ENCODE measurements around the gene KIAA1210. TPM values are rescaled to one million over a fixed set of nuclear protein-coding genes. Genes with fewer than 3 reads are reported as not detected.

KIAA1210 gene
- total and polyA plus RNA-seq, 2 of the 13 experiments (the other 11 are each of a cell fraction or from before 2014, with no cell fraction given): not detected

- ATAC-seq: no peak
- no peak overlapping the region for H3K9ac ChIP-seq (ENCODE audit: insufficient read depth, low read depth, low read length)
- no peak overlapping the region for H3K27ac ChIP-seq (ENCODE audit: extremely low read length, insufficient read depth, low read length)
- H3K4me2 ChIP-seq (ENCODE audit: low read depth, low read length): no peak overlapping the region
- TF ChIP-seq SOX13 (IDR thresholded peaks at IDR 0.05): no peak
- no peak for TF ChIP-seq SOX13 (CRISPR knock-in tag; conservative IDR thresholded peaks at IDR 0.05 in 1 of 2, IDR thresholded peaks at IDR 0.05 in 1 of 2)
- TF ChIP-seq CEBPG (CRISPR knock-in tag; IDR thresholded peaks at IDR 0.05): no peak
- TF ChIP-seq RELA (CRISPR knock-in tag; IDR thresholded peaks at IDR 0.05): no peak
- no peak for TF ChIP-seq KLF15 (CRISPR knock-in tag; IDR thresholded peaks at IDR 0.05; ENCODE audit: borderline replicate concordance)
- TF ChIP-seq HCFC1 (IDR thresholded peaks at IDR 0.05; ENCODE audit: low read depth, low read length): no peak
- no peak for TF ChIP-seq ZNF207 (IDR thresholded peaks at IDR 0.05; ENCODE audit: borderline replicate concordance)
- TF ChIP-seq ZNF761 (CRISPR knock-in tag; conservative IDR thresholded peaks at IDR 0.05): no peak
- no peak for TF ChIP-seq THAP7 (CRISPR knock-in tag; IDR thresholded peaks at IDR 0.05)
- TF ChIP-seq ZKSCAN1 (IDR thresholded peaks at IDR 0.05; ENCODE audit: low read length): no peak
- no peak for TF ChIP-seq ATF6 (CRISPR knock-in tag; conservative IDR thresholded peaks at IDR 0.05)
- no peak for TF ChIP-seq ZNF549 (CRISPR knock-in tag; IDR thresholded peaks at IDR 0.05)
- no peak for TF ChIP-seq POGK (CRISPR knock-in tag; conservative IDR thresholded peaks at IDR 0.05)
- TF ChIP-seq KDM3A (CRISPR knock-in tag; IDR thresholded peaks at IDR 0.05; ENCODE audit: low read depth): no peak
- no TSS peak for BruUV-seq (replicated peaks)
- no peak for FAIRE-seq
- H3K36me3 ChIP-seq (replicated peaks in 1 of 2; ENCODE audit: control insufficient read depth in 1 of 2, insufficient read depth in 2 of 2, low read length in 2 of 2): no peaks in the 10 kb centered on the region
- no peaks in the 10 kb centered on the region for H4K20me1 ChIP-seq (ENCODE audit: insufficient read depth, low read length)
- DNase-seq (ENCODE audit: low spot score): no peak
- WGBS (ENCODE audit: low lambda C conversion rate): 100% methylated on average over 1 of the region's 1 CpG
- no peak overlapping the region for H2AFZ ChIP-seq (ENCODE audit: low read length)
- no peaks in the 10 kb centered on the region for H3K27me3 ChIP-seq (ENCODE audit: control insufficient read depth in 1 of 2, insufficient read depth in 2 of 2, low read length in 2 of 2)
- ChIA-PET CTCF (ENCODE audit: low intra/inter-chr PET ratio, low total read pairs) (no interaction called here), POLR2A (no interaction called here)
- intact Hi-C loops (cut with micrococcal nuclease; ENCODE audit: unreplicated experiment) (no loop called here), in situ Hi-C loops (cut with HindIII; ENCODE audit: extremely low pct_ligation_motif_present, low pct_unique_long_range_greater_than_20kb) (no loop called here)
- H3K4me3 ChIP-seq (replicated peaks in 1 of 3; ENCODE audit: insufficient read depth in 1 of 3, low read depth in 2 of 3, low read length in 3 of 3): no peak overlapping the region
- H3K9me3 ChIP-seq (ENCODE audit: low read length): no peaks in the 10 kb centered on the region
- H3K4me1 ChIP-seq (ENCODE audit: insufficient read depth, low read length): no peaks in the 10 kb centered on the region
- H3K79me2 ChIP-seq (ENCODE audit: insufficient read depth, low read length): no peaks in the 10 kb centered on the region
Observed at GRCh38 chrX:119121341-119121740, 6.3 kb downstream of the KIAA1210 start.
